HG03159 (cell line): ENCODE results near the gene CBX8.

Source experiments
- ATAC-seq: cut with Tn5 transposase; IDR thresholded peaks from one replicate; pipeline ENCODE4 v1.9.1; 2021; ENCODE audit warnings: mild to moderate bottlenecking, moderate library complexity; ENCODE audit not compliant: unreplicated experiment

CBX8 gene

DNA sequence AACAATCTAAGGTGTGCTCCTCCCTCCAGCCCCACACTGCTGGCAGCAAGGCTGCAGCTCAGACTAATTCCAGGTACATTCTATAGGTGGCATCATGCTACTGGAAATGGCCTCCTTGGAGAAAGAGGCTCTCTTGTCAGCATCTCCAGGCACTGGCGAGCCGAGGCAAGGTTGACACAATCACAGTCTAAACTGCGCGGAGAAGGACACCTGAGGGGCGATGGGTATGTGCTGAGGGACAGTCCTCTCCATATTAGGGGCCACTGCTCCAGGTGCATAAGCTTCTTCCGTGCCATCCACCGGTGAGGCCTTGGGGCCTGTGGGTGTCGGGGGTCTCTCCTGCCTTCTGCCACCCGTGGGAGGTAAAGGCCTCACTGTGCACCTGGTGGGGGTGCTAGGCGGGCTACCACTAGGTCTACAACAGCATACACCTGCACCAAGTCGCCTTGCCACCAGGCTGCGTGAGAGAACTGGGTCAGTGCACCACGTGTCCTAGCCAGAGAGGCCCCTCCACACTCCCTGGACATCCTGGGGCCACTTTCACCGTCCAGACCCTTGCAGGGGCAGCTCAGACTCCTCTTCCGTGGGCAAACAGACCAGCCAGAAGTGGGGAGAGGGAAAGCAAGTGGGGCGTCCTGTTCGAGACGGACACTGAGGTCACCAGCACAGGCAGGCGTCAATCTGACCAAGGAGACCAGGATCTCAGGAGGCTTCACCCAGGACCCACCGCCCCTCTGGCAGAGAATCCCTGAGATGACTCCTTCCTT is 12.1 kb upstream of the CBX8 start:
- no peak for ATAC-seq

DNA sequence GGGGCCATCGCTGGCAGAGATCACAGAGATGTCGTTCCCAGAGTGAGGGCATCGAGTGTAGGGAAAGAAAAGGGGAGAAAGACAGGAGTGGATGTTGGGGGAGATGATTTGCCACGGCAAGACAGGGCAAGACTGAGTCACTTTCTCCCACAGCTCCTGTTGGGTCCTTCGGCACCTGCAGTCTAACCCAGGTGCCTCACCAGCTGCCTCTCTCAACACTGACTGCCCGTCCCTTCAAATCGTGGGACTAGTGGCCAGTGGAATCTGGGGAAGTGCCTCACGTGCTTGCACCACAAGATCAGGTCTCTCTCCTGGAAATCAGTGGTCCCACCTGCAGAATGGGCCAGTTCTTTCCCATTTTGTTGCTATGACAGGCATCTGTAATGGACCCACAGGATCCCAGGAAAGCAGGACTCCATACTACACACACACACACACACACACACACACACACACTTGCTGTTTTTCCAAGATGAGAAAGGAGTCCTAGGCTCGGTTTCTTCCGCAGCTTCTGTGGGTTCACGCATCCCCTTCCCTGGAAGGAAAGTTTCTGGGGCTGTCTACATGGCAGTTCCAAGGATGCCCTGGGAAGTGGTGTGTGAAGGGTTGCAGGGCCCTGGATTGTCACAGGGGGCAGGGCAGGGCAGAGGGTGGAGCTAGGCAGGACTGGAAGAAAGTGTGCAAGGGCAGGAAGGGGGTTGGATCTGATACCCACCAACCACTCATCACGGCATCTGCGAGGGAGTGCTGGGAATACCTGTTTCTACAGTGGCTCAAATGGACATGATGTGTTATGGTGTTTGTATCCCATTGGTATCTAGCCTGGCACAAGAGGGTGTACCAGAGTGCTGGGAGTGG is 10.2 kb upstream of the CBX8 start:
- ATAC-seq, result no peak

DNA sequence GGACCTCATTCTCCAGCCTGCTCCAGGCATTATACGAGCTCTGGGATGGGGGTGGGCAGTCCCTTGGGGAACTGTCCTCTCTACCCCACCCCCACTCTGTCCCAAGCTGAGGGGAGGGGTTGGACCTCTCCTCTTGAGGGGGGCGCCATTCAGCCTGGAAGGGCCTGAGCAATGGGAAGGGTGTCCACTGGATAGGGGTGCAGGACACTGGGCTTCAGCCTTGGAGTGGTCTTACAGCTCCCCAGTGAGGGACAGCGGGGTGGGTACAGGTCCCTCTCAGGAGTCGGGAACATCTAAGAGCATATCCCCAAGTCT is 9.5 kb upstream of the CBX8 start:
- no peak for ATAC-seq

DNA sequence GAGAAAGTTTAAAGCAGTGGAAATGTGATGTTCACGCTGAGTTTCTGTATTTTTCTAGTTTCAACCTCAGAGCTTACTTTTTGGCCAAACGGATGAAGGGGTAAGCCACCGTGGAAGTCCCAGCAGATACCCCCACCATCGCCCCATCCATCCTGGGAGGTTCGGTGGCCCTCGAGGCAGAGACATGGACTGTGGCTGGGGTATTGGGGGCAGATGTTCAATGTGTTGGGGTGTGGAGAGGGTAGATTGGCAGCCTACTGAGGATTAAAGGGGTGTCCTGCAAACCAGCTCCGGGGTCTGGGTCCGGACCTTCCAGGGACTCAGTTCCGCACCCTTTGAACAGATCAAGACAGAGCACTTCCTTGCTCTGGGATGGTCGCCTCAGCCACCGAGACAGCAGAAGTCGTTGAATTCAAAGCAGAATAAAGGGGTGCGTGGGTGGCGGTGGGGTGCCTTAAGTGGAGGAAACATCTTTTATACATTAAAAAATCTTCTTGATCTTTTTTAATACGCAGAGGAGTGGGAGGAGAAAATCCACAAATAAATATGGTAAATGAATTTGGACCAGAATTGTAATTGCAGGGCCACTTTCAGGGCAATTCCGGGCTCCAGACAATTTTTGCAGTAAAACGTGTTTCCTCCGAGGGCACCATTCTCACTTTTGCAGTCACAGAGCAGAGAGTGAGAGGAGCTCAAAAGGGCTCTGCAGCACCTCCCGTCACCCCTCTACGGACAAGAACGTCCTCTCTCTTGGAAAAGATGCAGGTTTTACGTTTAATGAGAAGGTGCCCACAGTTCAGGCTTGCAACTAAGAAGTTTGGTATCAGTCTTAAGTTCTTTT is 8.2 kb upstream of the CBX8 start:
- no peak for ATAC-seq

DNA sequence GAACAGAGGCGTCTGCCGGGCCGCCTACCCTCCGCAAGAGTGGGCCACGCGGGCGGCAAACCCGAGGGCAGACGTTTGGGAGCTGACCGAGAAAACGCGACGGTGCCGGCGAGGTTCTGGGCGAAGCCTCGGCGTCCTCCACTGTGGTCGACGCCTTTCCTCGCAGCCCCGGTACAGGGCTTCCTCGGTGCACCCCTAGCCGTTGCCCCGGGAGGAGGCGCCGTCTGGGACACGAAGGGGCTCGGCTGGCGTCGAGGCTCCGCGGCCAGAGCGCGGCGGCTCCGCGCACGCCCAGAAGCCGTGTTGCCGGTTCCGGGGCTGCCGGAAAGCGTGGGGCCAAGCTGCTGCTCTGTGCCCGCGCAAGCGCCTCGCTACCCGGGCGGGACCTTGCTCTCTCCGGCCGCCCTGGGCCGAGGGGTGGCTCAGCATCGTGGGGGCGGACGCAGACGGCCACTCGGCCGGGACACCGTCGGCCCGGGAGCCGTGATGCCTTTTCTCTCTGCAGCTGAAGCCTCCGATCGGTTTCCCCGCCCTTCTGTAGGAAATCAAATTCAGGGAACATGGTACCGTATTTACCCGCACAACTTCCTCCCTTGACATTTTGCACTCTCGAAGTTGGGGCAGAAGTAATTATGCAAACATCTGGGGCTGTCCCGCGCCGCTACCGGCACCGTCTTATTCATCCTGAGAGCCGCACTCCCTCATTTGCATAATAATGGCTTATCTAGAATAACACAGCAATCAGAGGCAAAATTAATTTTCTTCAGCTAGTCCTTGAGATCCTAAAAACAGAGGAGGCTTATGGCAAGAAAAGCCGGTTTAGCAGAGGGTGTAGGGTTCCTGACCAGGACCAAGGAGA is 7.3 kb upstream of the CBX8 start:
- ATAC-seq, result peak; percentile 54

DNA sequence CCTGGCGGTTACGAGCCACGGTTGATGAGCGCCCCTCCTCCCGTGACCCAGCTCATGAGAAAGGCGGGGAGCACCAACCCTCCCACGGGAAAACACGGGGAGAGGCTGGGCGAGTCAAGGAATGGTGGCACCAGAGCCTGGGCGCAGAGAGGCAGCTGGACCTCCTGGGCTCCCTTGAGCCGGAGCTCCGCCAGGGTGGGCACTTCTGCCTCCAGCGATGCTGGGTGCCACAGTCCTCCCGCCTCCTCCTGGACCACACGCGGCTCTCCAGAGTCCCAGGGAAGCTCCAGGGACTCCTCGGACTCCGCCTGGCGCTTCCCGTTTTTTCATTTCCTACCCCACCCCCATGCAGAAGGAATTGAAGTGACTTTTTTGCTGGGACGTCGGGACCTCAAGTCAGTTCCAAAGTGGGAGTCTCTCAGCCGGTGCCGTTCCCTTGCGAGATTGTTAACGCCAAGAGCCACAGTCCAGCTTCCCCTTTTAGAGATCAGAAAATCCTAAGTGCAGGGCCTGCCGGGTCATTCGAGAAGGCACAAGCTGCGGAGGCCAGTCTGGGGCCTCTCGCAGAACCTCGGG is 6.6 kb upstream of the CBX8 start:
- ATAC-seq, result no peak

DNA sequence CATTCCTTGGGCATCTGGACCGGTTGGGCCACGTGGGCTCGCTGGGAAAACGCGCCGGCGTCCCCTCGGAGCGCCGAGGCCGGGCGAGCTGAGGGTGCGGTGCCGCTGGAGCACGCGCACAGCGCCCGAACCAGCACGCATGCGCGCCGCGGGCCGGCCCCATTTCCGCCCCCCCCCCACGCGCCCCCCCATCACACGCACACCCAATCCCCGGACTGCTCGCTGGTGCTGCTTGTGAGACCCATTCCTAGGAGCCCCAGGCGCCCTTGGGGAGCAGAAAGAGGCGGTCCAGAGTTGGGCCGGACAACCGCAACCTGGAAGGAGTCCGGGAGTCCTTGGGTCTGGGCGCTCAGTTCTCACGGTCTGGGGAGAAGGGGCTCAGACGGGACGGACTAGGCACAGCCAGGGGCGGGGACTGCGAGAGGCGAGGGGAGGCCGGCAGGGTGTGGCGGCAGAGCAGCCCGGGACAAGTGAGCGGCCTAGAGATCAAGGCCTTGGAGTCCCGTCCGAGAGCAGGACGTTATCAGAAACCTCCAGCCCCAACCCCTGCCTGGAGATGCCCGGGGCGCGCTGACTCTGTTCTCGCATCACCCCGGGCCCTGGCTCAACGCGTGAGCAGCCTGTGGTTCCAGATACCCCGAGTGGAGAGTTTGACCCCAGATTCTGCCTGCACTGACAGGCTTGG is 6.0 kb upstream of the CBX8 start:
- no peak for ATAC-seq

DNA sequence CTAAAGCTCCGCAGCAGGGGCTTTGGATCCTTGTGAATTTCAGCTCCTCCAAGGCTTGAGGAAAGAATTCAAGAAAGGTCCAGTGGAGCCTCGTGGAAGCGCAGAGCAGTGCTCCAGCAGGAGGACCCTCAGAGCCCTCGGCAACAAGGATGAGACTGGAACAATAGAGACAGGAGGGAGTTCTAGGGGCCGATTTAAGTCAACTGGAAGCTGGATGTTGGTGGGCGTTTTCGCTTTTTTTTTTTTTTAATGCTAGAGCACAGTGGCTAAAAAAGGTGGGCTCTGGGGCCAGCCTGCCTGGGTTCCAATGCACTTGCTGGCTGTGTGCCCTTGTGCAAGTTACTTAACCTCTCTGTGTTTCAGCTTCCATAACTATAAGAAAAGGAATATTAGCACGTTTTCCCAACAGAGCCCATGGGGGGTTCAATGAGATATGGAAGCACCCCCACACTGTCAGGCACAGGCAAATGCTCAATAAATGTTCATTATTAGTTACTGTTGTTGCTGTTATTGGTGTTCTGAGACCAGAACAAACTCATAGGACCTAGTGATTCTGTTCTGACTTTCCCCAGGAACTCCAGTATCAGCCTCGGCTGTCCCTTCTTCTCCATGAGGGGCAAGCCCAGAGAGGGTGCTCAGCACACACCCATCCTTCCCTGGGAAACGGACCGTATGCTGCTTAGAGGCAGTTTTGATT is 5.3 kb upstream of the CBX8 start:
- ATAC-seq, result no peak

DNA sequence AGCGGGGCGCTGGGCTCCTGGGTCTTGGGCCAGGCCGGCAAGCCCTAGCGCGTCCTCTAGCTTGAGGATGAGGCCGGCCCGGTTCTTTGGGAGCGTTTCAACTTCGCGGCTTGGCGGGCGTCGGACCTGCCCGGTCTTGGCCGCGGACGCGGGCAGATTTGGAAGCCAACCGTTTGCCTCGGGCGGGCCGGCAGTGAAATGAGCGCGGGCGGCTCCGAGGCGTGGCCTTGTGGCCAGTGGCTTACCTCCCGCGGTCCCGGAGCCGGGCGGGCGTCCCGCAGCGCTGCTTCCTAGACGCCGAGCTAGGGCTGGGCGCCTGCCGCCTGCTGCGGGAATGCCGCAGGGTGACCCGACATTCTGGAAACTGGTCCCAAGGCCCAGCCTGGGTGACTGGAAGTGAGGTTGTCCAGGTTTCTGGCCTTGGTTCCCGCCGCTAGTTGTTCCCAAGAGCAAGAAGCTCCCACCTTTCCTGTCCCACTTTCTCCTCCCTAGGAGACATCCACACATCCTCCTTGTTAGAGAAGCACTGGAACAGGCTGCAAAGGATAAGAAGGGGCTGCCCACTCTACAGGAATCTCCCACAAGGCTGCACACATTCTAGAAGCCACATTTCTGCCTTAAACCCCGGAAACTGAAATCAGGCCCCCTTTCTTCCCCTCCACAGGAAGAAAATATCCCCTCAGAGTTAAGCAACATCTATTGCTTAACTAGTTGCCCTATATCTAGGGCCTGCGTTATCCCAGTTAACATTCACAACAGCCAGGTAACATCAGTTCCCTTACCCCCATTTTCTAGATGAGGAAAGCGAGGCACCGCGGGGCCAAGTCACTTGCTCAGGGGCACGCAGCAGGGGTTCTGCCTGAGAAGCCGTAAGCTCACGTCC is 4.5 kb upstream of the CBX8 start:
- ATAC-seq, result no peak

DNA sequence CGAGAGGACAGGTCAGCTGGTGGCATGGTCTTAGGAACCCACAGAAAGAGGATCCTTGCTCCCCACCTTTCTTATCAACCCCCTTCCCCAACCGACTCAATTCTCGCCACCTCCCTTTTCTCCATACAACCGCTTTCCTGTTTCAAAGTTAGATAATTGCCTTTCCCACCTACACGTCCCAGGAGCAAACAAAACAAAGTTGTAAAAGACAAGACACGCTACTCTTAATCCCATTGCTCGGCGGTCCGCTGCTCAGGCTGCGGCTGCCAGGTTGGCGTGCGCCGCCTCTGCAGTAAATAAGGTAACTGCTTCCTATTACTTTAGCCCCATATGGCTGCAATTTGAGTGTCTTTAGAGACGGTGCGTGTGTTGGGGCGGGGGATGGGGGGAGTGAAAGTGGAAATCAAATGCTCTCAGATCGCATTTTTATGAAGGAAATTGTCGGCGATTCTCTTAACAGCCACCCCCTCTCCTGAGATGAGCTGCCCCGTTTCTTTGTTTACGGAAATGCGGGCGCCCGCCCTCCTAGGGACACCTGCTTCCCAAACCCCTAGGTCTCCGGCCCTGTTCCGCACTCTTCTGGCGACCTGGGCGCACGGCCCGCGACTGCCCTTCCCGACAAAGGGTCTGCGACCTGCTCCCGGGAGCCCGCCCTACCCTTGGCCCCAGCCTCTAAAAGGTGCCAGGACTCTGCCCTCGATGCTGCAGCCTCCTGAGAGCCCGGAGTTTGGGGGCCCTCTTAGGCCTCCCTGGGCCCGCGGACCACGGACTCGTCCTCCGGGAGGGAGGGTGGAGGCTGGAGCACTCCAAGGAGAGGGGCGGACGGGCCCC is 3.7 kb upstream of the CBX8 start:
- ATAC-seq, result no peak

DNA sequence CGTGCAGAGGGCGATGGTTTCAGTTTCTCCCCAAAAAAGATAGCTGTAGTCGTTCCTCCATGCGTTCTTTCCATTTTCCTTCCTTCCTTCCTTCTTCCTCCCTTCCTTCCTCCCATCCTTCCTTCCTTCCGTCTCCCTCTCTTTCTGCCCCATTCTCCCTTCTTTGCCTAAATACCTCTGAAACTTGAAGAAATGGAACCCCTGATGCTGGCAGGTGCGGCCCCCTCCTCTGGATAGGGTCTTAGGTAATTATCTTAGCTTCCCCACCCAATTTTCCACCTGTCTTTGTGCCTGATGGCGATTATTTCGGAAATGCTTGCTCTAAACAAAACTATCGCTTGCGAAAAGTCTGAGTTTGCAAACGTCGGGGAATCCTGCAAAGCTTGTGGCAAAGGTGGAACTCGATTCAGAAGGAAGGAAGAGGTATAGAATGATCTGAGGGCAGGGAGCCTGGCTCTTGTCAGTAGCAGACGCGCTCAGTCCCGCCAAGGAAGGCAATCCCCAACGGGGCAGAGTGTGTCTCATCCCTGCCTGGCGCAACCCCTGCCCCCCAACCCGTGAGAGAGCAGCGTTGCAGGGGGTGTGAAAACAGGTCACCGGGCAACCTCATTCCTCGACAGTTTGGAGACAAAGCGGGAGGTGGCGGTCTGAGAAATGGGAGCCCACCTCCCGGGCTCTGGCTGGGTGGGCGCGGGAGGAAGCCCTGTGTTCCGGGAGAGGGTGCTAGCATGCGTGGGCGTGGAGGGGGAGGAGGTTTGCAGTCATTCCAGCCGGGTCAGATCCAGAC is 2.9 kb upstream of the CBX8 start:
- ATAC-seq, result no peak

DNA sequence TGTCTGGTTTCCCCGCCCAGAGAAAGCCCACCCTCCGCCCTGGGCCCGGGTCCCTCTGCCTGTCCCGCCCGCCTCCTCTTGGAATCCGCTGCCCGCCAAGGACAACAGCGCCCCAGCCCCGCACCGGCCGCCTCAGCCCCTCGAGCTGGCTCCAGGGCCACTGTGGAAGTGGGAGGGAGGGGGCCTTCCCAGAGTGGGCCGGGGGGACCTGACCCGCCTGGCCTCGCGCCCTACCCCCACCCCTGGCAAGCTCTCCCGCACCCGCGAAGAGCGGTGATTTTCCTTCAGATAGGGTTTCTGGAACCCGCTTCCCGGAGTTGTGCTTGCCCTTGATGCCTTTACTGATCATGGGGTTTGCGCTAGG is 2.3 kb upstream of the CBX8 start:
- no peak for ATAC-seq

DNA sequence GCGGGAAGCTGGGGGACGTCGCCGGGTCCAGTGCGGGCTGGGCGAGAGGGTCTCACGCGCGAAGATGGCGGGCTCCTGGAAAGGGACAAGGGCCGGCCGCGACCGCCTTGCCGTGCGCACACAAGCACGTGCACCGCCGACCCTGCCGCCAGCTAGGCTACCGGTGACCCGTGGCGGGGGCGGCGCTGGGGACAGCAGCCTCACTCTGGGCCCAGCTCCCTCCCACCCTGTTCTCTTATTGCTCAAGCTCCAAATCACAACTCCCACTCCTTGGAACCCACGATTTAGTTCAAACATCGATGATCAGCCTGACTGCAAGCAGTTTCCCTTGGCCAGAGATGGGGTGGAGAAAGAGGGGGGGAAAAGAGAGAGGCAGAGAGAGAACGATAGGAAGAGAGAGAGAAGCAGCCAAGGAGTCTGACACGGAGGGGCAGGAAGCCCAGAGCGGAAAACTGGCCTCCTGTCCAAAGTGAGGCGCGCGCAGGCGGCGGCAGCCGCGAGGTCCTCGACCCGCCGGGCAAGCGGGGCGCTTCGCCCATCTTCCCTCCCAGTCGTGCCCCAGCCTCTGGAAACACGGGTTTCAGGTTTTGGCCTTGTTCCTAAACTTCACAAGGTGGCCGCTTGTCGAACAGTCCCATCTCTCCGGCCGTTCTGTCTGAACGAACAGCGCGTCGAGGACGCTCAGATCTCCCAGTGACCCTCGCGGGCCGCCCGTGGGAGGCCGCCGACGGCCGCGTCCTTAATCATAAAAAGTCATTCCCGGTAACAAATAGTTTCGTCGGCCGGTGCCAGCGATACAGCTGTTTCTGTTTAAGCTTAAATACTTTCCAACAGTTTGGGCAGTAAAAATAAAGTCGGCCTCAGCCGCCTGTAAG is 1.7 kb upstream of the CBX8 start:
- no peak for ATAC-seq

DNA sequence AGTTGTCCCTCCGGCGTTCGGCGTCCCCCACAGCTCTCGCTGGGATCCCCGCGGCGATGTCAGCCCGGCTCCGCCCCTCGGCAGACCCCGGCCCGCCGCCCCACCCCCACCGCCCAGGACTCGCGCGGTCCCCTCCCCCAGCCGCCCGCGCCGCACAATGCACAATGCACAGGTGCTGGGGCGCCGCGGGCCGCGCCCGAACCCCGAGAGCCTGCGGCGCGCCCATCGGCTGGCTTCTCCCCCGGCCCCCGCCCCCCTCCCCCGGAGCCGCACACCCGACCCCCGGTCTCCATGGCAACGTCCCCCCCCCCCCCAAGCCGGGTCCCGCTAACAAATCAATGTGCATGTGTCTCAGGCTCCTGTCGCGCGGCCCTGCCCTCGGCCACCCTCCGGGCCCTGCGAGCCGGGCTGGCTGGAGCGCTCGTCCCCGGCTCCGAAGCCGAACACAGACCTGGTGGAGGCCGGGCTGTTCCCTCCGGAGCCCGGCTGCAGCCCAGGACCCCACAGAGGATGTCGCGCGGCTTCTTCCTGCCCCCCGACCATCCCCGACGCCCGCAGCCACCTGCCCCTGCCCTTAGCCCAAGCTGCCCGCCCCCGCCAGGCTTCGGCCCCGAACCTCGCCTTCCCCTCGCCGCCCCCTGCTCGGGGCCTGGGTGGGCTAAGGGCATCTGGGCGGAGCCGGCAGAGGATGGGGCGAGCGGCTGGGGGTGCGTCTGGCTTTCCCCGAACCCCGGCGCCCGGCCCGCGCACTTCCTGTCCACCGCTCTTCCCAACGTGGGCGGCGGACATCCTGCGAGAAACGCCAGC is 818 bp upstream of the CBX8 start:
- no peak for ATAC-seq

DNA sequence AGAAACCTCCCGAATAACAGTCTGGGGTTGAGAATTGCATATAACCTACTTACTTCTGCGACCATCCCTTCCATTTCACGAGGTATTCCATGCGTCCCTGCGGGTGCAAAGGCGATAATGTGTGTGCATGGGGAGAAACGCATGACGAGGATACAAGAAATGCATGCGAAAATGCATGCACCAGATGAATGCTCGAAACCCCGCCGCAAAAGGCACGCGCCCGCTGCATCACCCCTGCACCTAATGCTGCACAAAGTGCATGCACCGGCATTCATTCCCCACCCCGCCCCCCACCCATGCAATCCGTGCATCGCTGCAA is 474 bp downstream of the CBX8 start:
- no peak for ATAC-seq
